ENCODE data around the gene PLEKHG4.

Gene PLEKHG4

GRCh38 chr16:67287960-67288359 lies 8.6 kb downstream of the PLEKHG4 start:
- no peak for TF ChIP-seq CTCF (IDR thresholded peaks at IDR 0.05)

- TF ChIP-seq CTCF (IDR thresholded peaks at IDR 0.05): no peak
These were observed 12.1 kb downstream of the PLEKHG4 start for GRCh38 chr16:67291461-67291860.

GRCh38 chr16:67294171-67294757 lies 14.9 kb downstream of the PLEKHG4 start:
- no peak for TF ChIP-seq CTCF (IDR thresholded peaks at IDR 0.05)

- no peak for TF ChIP-seq CTCF (IDR thresholded peaks at IDR 0.05)
These were observed 15.6 kb downstream of the PLEKHG4 start for GRCh38 chr16:67294938-67295361.

GRCh38 chr16:67296420-67296819 lies 17.1 kb downstream of the PLEKHG4 start:
- TF ChIP-seq CTCF (IDR thresholded peaks at IDR 0.05): no peak

GRCh38 chr16:67298277-67298676 lies 18.9 kb downstream of the PLEKHG4 start:
- TF ChIP-seq CTCF (IDR thresholded peaks at IDR 0.05): no peak

- TF ChIP-seq CTCF (IDR thresholded peaks at IDR 0.05): no peak
These were observed 19.9 kb downstream of the PLEKHG4 start for GRCh38 chr16:67299269-67299668.

Data from LNCAP (cell line).